Measurements from ENCODE around the gene VCL.

DNA sequence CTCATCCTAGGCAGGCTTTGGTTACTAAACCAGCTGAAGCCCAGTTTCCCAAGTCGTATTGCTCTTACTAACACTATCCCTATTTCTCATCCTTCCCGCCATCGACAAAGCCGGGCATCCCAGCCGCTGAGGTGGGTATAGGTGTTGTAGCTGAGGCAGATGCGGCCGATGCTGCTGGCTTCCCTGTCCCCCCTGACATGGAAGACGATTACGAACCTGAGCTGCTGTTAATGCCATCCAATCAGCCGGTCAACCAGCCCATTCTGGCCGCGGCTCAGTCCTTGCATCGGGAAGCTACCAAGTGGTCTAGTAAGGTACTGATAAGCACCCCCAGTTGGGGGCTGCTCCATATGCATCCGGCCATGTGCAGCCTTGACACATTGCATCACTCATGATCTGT, 113.9 kb downstream of the VCL start:
- TF ChIP-seq, protein P1, sequence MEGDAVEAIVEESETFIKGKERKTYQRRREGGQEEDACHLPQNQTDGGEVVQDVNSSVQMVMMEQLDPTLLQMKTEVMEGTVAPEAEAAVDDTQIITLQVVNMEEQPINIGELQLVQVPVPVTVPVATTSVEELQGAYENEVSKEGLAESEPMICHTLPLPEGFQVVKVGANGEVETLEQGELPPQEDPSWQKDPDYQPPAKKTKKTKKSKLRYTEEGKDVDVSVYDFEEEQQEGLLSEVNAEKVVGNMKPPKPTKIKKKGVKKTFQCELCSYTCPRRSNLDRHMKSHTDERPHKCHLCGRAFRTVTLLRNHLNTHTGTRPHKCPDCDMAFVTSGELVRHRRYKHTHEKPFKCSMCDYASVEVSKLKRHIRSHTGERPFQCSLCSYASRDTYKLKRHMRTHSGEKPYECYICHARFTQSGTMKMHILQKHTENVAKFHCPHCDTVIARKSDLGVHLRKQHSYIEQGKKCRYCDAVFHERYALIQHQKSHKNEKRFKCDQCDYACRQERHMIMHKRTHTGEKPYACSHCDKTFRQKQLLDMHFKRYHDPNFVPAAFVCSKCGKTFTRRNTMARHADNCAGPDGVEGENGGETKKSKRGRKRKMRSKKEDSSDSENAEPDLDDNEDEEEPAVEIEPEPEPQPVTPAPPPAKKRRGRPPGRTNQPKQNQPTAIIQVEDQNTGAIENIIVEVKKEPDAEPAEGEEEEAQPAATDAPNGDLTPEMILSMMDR (IDR thresholded peaks at IDR 0.05), result no peak
- TF ChIP-seq POLR2A (IDR thresholded peaks at IDR 0.05), result no peak
- TF ChIP-seq POLR2AphosphoS5 (IDR thresholded peaks at IDR 0.05), result no peak
